GM23338 (cell line): Measurements from ENCODE around the gene PLXND1. TPM values are rescaled to one million over a fixed set of nuclear protein-coding genes. Genes with fewer than 3 reads are reported as not detected.

ENCODE experiments used
- ATAC-seq: fragments of 200-7000 bp; cut with Tn5 transposase; 3 replicates; pipeline ENCODE4 v1.9.1; 2020
- DNase-seq: peaks from one replicate; pipeline ENCODE4 v3.0.0-alpha.2; 2015; ENCODE audit warnings: low spot score
- H2AFZ ChIP-seq: fragments of 200-600 bp; sonication (generic); 2 replicates; pipeline ENCODE4 v1.8.0; 2016; ENCODE audit warnings: antibody characterized with exemption, mild to moderate bottlenecking, moderate library complexity
- H3F3A ChIP-seq: fragments of 200-600 bp; sonication (generic); replicated peaks from 2 replicates; pipeline ENCODE4 v1.8.0; 2017; ENCODE audit warnings: antibody characterized with exemption, mixed run types, low read depth
- H3K27ac ChIP-seq: fragments of 200-600 bp; sonication (generic); 2 replicates; pipeline ENCODE4 v1.6.1; 2016; ENCODE audit warnings: low read depth
- H3K27me3 ChIP-seq: fragments of 200-600 bp; sonication (generic); 2 replicates; pipeline ENCODE4 v1.8.0; 2016; ENCODE audit warnings: mild to moderate bottlenecking, mixed run types, moderate library complexity; ENCODE audit not compliant: insufficient read depth
- H3K36me3 ChIP-seq: fragments of 200-600 bp; sonication (generic); 2 replicates; pipeline ENCODE4 v1.8.0; 2016; ENCODE audit warnings: mild to moderate bottlenecking; ENCODE audit not compliant: insufficient read depth
- H3K4me1 ChIP-seq: fragments of 200-600 bp; sonication (generic); 2 replicates; pipeline ENCODE4 v1.8.0; 2016; ENCODE audit warnings: mild to moderate bottlenecking, moderate library complexity; ENCODE audit not compliant: insufficient read depth
- H3K4me2 ChIP-seq: fragments of 200-600 bp; sonication (generic); 2 replicates; pipeline ENCODE4 v1.7.1; 2017; ENCODE audit warnings: mixed run types
- H3K4me3 ChIP-seq: fragments of 200-600 bp; sonication (generic); 2 replicates; pipeline ENCODE4 v1.6.1; 2016; ENCODE audit warnings: mixed run types
- H3K79me2 ChIP-seq: fragments of 200-600 bp; sonication (generic); replicated peaks from 2 replicates; pipeline ENCODE4 v1.8.0; 2017; ENCODE audit warnings: mild to moderate bottlenecking; ENCODE audit not compliant: insufficient read depth
- H3K9me2 ChIP-seq: fragments of 200-600 bp; sonication (generic); 2 replicates; pipeline ENCODE4 v1.8.0; 2017; ENCODE audit not compliant: insufficient read depth
- H4K20me1 ChIP-seq: fragments of 200-600 bp; sonication (generic); replicated peaks from 2 replicates; pipeline ENCODE4 v1.8.0; 2017; ENCODE audit warnings: mild to moderate bottlenecking; ENCODE audit not compliant: insufficient read depth
- H3K27ac Mint-ChIP-seq: 2 replicates; pipeline ENCODE4 v1.8.0; 2020; ENCODE audit warnings: inconsistent platforms, mild to moderate bottlenecking, moderate library complexity, mixed read lengths
- H3K27me3 Mint-ChIP-seq: 3 replicates; pipeline ENCODE4 v1.8.0; 2022; ENCODE audit warnings: low read depth, mild to moderate bottlenecking, moderate library complexity, mixed read lengths, inconsistent platforms; ENCODE audit not compliant: insufficient read depth, poor library complexity
- H3K36me3 Mint-ChIP-seq: 3 replicates; pipeline ENCODE4 v1.8.0; 2021; ENCODE audit warnings: low read depth, mild to moderate bottlenecking, inconsistent platforms, moderate library complexity, mixed read lengths
- H3K4me1 Mint-ChIP-seq: 3 replicates; pipeline ENCODE4 v1.8.0; 2020; ENCODE audit warnings: mild to moderate bottlenecking, inconsistent platforms, mixed read lengths
- H3K4me3 Mint-ChIP-seq: 3 replicates; pipeline ENCODE4 v1.8.0; 2021; ENCODE audit warnings: moderate library complexity, mild to moderate bottlenecking, inconsistent platforms, mixed read lengths
- H3K9me3 Mint-ChIP-seq: 3 replicates; pipeline ENCODE4 v1.8.0; 2020; ENCODE audit warnings: moderate library complexity, mild to moderate bottlenecking, inconsistent platforms, mixed read lengths
- CREB1 ChIP-seq: fragments of 250-450 bp; sonication (Bioruptor Pico); IDR thresholded peaks from 2 replicates; pipeline ENCODE4 v1.5.0; 2020; ENCODE audit warnings: low read depth, mild to moderate bottlenecking, moderate library complexity
- EZH2phosphoT487 ChIP-seq: fragments of 200-600 bp; sonication (generic); IDR thresholded peaks from one replicate; pipeline ENCODE4 v1.8.1; 2018; ENCODE audit warnings: antibody characterized with exemption; ENCODE audit not compliant: unreplicated experiment
- JUNB ChIP-seq: IDR thresholded peaks from one replicate; pipeline ENCODE4 v1.6.1; 2016; ENCODE audit warnings: antibody characterized with exemption; ENCODE audit not compliant: unreplicated experiment
- NANOG ChIP-seq: IDR thresholded peaks from 2 replicates; pipeline ENCODE4 v1.6.1; 2016; ENCODE audit warnings: antibody characterized with exemption, borderline replicate concordance
- REST ChIP-seq: IDR thresholded peaks from one replicate; pipeline ENCODE4 v1.6.1; 2018; ENCODE audit warnings: antibody characterized with exemption; ENCODE audit not compliant: unreplicated experiment
- STAT1 ChIP-seq: IDR thresholded peaks from one replicate; pipeline ENCODE4 v1.6.1; 2016; ENCODE audit warnings: antibody characterized with exemption; ENCODE audit not compliant: unreplicated experiment
- ZNF114 ChIP-seq: fragments of 250-450 bp; sonication (Bioruptor Pico); IDR thresholded peaks from 2 replicates; pipeline ENCODE4 v1.5.0; 2020; ENCODE audit warnings: mild to moderate bottlenecking, moderate library complexity
- ZNF331 ChIP-seq: fragments of 250-450 bp; sonication (Bioruptor Pico); IDR thresholded peaks from 2 replicates; pipeline ENCODE4 v1.5.0; 2020; ENCODE audit warnings: low read depth, mild to moderate bottlenecking, moderate library complexity
- polyA plus RNA-seq: library from polyadenylated mRNA; unstranded; fragments of >200 nt; fragmentation: Nextera tagmentation; extraction: Ambion mirVana; gene quantifications from 2 replicates; pipeline ENCODE4 v1.2.1, GENCODE V29; 2016
- total RNA-seq: library from RNA; depleted of rRNA; stranded (reverse); fragments of >200 nt; shearing (Covaris generic); gene quantifications from 2 replicates; pipeline ENCODE4 v1.2.3, GENCODE V29; 2014
- TF ChIP-seq, protein P1 (sequence below): fragments of 250-450 bp; sonication (Bioruptor Pico); IDR thresholded peaks from 2 replicates; pipeline ENCODE4 v1.5.0; 2020; ENCODE audit warnings: mild to moderate bottlenecking, moderate library complexity
- TF ChIP-seq, protein P2 (sequence below): IDR thresholded peaks from 2 replicates; pipeline ENCODE4 v1.6.1; 2016; ENCODE audit warnings: antibody characterized with exemption

The PLXND1 gene
- total and polyA plus RNA-seq, 2 experiments from 2014 or later, result 13.3 to 60.4 TPM

GRCh38 chr3:129518038-129518561, 88.4 kb downstream of the PLXND1 start:
- H3K36me3 Mint-ChIP-seq, result peaks cover 15% of the 10 kb centered on the region
- no peak for DNase-seq
- TF ChIP-seq, protein P1, sequence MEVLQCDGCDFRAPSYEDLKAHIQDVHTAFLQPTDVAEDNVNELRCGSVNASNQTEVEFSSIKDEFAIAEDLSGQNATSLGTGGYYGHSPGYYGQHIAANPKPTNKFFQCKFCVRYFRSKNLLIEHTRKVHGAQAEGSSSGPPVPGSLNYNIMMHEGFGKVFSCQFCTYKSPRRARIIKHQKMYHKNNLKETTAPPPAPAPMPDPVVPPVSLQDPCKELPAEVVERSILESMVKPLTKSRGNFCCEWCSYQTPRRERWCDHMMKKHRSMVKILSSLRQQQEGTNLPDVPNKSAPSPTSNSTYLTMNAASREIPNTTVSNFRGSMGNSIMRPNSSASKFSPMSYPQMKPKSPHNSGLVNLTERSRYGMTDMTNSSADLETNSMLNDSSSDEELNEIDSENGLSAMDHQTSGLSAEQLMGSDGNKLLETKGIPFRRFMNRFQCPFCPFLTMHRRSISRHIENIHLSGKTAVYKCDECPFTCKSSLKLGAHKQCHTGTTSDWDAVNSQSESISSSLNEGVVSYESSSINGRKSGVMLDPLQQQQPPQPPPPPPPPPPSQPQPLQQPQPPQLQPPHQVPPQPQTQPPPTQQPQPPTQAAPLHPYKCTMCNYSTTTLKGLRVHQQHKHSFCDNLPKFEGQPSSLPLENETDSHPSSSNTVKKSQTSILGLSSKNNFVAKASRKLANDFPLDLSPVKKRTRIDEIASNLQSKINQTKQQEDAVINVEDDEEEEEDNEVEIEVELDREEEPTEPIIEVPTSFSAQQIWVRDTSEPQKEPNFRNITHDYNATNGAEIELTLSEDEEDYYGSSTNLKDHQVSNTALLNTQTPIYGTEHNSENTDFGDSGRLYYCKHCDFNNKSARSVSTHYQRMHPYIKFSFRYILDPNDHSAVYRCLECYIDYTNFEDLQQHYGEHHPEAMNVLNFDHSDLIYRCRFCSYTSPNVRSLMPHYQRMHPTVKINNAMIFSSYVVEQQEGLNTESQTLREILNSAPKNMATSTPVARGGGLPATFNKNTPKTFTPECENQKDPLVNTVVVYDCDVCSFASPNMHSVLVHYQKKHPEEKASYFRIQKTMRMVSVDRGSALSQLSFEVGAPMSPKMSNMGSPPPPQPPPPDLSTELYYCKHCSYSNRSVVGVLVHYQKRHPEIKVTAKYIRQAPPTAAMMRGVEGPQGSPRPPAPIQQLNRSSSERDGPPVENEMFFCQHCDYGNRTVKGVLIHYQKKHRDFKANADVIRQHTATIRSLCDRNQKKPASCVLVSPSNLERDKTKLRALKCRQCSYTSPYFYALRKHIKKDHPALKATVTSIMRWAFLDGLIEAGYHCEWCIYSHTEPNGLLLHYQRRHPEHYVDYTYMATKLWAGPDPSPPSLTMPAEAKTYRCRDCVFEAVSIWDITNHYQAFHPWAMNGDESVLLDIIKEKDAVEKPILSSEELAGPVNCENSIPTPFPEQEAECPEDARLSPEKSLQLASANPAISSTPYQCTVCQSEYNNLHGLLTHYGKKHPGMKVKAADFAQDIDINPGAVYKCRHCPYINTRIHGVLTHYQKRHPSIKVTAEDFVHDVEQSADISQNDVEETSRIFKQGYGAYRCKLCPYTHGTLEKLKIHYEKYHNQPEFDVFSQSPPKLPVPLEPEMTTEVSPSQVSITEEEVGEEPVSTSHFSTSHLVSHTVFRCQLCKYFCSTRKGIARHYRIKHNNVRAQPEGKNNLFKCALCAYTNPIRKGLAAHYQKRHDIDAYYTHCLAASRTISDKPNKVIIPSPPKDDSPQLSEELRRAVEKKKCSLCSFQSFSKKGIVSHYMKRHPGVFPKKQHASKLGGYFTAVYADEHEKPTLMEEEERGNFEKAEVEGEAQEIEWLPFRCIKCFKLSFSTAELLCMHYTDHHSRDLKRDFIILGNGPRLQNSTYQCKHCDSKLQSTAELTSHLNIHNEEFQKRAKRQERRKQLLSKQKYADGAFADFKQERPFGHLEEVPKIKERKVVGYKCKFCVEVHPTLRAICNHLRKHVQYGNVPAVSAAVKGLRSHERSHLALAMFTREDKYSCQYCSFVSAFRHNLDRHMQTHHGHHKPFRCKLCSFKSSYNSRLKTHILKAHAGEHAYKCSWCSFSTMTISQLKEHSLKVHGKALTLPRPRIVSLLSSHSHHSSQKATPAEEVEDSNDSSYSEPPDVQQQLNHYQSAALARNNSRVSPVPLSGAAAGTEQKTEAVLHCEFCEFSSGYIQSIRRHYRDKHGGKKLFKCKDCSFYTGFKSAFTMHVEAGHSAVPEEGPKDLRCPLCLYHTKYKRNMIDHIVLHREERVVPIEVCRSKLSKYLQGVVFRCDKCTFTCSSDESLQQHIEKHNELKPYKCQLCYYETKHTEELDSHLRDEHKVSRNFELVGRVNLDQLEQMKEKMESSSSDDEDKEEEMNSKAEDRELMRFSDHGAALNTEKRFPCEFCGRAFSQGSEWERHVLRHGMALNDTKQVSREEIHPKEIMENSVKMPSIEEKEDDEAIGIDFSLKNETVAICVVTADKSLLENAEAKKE (CRISPR knock-in tag), result no peak
- no peak for TF ChIP-seq NANOG
- no peak for TF ChIP-seq STAT1
- no peaks in the 10 kb centered on the region for H3K9me2 ChIP-seq
- H3F3A ChIP-seq, result no peaks in the 10 kb centered on the region
- no peaks in the 10 kb centered on the region for H4K20me1 ChIP-seq
- no peak overlapping the region for H3K4me3 Mint-ChIP-seq
- H3K4me1 ChIP-seq, result no peaks in the 10 kb centered on the region
- no peaks in the 10 kb centered on the region; the same call in 2 of the 3 replicates for H3K9me3 Mint-ChIP-seq
- H3K4me2 ChIP-seq, result no peak overlapping the region
- peaks cover 9% of the 10 kb centered on the region for H3K4me1 Mint-ChIP-seq
- H2AFZ ChIP-seq, result no peak overlapping the region
- H3K27ac ChIP-seq, result no peak overlapping the region
- no peak for ATAC-seq
- H3K27ac Mint-ChIP-seq, result no peak overlapping the region
- no peaks in the 10 kb centered on the region for H3K27me3 ChIP-seq
- no peaks in the 10 kb centered on the region for H3K36me3 ChIP-seq
- no peaks in the 10 kb centered on the region for H3K79me2 ChIP-seq
- H3K4me3 ChIP-seq, result no peak overlapping the region
- peaks cover 11% of the 10 kb centered on the region for H3K27me3 Mint-ChIP-seq

- ATAC-seq, result no peak
- no peaks in the 10 kb centered on the region for H3F3A ChIP-seq
- no peak for DNase-seq
- no peaks in the 10 kb centered on the region for H3K27me3 ChIP-seq
- Mint-ChIP-seq H3K4me3 (no peak overlapping the region), H3K27me3 (peaks cover 11% of the 10 kb centered on the region), H3K36me3 (peaks cover 15% of the 10 kb centered on the region), H3K27ac (no peak overlapping the region), H3K4me1 (peaks cover 9% of the 10 kb centered on the region), H3K9me3 (no peaks in the 10 kb centered on the region; the same call in 2 of the 3 replicates)
- no peaks in the 10 kb centered on the region for H4K20me1 ChIP-seq
- no peaks in the 10 kb centered on the region for H3K79me2 ChIP-seq
- no peaks in the 10 kb centered on the region for H3K9me2 ChIP-seq
- no peak overlapping the region for H3K27ac ChIP-seq
- no peak overlapping the region for H3K4me3 ChIP-seq
- H3K4me1 ChIP-seq, result no peaks in the 10 kb centered on the region
- H2AFZ ChIP-seq, result no peak overlapping the region
- H3K4me2 ChIP-seq, result no peak overlapping the region
- H3K36me3 ChIP-seq, result no peaks in the 10 kb centered on the region
- TF ChIP-seq STAT1, result no peak
- no peak for TF ChIP-seq EZH2phosphoT487
- TF ChIP-seq, protein P2, sequence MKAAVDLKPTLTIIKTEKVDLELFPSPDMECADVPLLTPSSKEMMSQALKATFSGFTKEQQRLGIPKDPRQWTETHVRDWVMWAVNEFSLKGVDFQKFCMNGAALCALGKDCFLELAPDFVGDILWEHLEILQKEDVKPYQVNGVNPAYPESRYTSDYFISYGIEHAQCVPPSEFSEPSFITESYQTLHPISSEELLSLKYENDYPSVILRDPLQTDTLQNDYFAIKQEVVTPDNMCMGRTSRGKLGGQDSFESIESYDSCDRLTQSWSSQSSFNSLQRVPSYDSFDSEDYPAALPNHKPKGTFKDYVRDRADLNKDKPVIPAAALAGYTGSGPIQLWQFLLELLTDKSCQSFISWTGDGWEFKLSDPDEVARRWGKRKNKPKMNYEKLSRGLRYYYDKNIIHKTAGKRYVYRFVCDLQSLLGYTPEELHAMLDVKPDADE, result no peak
- no peak for TF ChIP-seq REST
- TF ChIP-seq JUNB, result no peak
- TF ChIP-seq CREB1 (CRISPR knock-in tag), result no peak
- no peak for TF ChIP-seq ZNF114
- TF ChIP-seq ZNF331 (CRISPR knock-in tag), result no peak
Observed at GRCh38 chr3:129517516-129517915, 89.0 kb downstream of the PLXND1 start.
